Measurements from ENCODE around the gene ENTR1.

ENTR1 gene

DNA sequence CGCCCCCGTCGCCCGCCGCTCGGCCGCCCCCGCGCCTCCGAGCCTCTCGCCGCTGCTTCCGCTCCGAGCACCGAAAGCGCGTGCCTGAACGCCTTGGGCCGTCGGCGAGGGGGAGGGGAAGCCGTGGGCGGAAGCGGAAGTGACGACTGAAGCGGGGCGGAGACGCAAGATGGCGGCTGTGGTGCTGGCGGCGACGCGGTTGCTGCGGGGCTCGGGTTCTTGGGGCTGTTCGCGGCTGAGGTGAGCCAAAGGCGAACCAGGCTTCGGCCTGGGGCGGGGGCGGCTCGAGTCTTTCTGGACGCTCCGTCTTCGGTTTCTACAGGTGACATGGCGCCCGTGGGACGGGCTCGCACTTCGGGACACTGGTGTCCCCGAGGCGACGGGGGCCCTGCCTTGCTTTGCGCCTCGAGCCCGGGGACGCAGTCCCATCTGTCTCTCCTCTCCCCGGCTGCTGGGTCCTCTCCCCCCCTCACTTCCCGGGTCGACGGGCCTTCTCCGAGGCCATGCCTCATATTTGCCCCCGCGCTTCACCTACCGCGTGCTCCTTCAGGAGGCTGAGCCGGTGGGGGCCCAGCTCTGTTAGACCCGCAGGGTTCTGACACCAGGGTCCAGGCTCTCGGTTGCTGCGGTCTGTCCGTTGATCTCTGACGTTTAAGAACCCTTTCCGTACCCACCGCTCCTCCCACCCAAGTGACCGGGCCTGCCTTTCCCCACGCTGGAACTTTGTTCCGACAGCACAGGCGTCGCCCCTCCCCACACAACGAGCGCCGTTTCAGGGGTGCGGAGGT lies at the start of gene ENTR1, which contains the start of gene PMPCA (continued):
- TF ChIP-seq, protein P1, sequence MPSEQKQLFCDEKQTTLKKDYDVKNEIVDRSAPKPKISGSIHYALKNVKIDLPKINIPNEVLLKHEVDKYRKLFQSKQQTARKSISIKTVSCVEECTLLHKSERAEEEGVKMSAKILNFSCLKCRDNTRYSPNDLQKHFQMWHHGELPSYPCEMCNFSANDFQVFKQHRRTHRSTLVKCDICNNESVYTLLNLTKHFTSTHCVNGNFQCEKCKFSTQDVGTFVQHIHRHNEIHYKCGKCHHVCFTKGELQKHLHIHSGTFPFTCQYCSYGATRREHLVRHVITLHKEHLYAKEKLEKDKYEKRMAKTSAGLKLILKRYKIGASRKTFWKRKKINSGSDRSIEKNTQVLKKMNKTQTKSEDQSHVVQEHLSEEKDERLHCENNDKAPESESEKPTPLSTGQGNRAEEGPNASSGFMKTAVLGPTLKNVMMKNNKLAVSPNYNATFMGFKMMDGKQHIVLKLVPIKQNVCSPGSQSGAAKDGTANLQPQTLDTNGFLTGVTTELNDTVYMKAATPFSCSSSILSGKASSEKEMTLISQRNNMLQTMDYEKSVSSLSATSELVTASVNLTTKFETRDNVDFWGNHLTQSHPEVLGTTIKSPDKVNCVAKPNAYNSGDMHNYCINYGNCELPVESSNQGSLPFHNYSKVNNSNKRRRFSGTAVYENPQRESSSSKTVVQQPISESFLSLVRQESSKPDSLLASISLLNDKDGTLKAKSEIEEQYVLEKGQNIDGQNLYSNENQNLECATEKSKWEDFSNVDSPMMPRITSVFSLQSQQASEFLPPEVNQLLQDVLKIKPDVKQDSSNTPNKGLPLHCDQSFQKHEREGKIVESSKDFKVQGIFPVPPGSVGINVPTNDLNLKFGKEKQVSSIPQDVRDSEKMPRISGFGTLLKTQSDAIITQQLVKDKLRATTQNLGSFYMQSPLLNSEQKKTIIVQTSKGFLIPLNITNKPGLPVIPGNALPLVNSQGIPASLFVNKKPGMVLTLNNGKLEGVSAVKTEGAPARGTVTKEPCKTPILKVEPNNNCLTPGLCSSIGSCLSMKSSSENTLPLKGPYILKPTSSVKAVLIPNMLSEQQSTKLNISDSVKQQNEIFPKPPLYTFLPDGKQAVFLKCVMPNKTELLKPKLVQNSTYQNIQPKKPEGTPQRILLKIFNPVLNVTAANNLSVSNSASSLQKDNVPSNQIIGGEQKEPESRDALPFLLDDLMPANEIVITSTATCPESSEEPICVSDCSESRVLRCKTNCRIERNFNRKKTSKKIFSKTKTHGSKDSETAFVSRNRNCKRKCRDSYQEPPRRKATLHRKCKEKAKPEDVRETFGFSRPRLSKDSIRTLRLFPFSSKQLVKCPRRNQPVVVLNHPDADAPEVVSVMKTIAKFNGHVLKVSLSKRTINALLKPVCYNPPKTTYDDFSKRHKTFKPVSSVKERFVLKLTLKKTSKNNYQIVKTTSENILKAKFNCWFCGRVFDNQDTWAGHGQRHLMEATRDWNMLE (tag by site-specific recombination; conservative IDR thresholded peaks at IDR 0.05; ENCODE audit: low read depth): no peak; the same call in 1 of the 2 replicates
- TF ChIP-seq, protein P2, sequence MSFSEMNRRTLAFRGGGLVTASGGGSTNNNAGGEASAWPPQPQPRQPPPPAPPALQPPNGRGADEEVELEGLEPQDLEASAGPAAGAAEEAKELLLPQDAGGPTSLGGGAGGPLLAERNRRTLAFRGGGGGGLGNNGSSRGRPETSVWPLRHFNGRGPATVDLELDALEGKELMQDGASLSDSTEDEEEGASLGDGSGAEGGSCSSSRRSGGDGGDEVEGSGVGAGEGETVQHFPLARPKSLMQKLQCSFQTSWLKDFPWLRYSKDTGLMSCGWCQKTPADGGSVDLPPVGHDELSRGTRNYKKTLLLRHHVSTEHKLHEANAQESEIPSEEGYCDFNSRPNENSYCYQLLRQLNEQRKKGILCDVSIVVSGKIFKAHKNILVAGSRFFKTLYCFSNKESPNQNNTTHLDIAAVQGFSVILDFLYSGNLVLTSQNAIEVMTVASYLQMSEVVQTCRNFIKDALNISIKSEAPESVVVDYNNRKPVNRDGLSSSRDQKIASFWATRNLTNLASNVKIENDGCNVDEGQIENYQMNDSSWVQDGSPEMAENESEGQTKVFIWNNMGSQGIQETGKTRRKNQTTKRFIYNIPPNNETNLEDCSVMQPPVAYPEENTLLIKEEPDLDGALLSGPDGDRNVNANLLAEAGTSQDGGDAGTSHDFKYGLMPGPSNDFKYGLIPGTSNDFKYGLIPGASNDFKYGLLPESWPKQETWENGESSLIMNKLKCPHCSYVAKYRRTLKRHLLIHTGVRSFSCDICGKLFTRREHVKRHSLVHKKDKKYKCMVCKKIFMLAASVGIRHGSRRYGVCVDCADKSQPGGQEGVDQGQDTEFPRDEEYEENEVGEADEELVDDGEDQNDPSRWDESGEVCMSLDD (tag by site-specific recombination; IDR thresholded peaks at IDR 0.05): peak; percentile 53; the same call in 1 of the 2 replicates
- TF ChIP-seq ZBTB8A (tag by site-specific recombination; IDR thresholded peaks at IDR 0.05): peak; percentile 43; the same call in 1 of the 2 replicates
- no peak for TF ChIP-seq OSR2 (tag by site-specific recombination; IDR thresholded peaks at IDR 0.05)
- no peak for TF ChIP-seq OVOL3 (tag by site-specific recombination; IDR thresholded peaks at IDR 0.05)
- no peak for TF ChIP-seq ZNF214 (tag by site-specific recombination; IDR thresholded peaks at IDR 0.05; ENCODE audit: borderline replicate concordance)
- peak; percentile 70; the same call in 1 of the 2 replicates for TF ChIP-seq ZNF843 (tag by site-specific recombination; IDR thresholded peaks at IDR 0.05)
- TF ChIP-seq KLF10 (tag by site-specific recombination; IDR thresholded peaks at IDR 0.05): no peak
- no peak for TF ChIP-seq ZNF350 (tag by site-specific recombination; IDR thresholded peaks at IDR 0.05)
- TF ChIP-seq, protein P3, sequence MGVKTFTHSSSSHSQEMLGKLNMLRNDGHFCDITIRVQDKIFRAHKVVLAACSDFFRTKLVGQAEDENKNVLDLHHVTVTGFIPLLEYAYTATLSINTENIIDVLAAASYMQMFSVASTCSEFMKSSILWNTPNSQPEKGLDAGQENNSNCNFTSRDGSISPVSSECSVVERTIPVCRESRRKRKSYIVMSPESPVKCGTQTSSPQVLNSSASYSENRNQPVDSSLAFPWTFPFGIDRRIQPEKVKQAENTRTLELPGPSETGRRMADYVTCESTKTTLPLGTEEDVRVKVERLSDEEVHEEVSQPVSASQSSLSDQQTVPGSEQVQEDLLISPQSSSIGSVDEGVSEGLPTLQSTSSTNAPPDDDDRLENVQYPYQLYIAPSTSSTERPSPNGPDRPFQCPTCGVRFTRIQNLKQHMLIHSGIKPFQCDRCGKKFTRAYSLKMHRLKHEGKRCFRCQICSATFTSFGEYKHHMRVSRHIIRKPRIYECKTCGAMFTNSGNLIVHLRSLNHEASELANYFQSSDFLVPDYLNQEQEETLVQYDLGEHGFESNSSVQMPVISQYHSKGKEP (tag by site-specific recombination; IDR thresholded peaks at IDR 0.05): no peak
- no peak for TF ChIP-seq ZNF549 (tag by site-specific recombination; IDR thresholded peaks at IDR 0.05)
- TF ChIP-seq KLF9 (tag by site-specific recombination; IDR thresholded peaks at IDR 0.05; ENCODE audit: low read depth): peak; percentile 72; the same call in 1 of the 2 replicates
- peak; percentile 43; the same call in 1 of the 2 replicates for TF ChIP-seq ZNF501 (tag by site-specific recombination; IDR thresholded peaks at IDR 0.05)
- no peak for TF ChIP-seq TRIM28 (IDR thresholded peaks at IDR 0.05; ENCODE audit: borderline replicate concordance, low read length)
- TF ChIP-seq GLI4 (tag by site-specific recombination; IDR thresholded peaks at IDR 0.05): peak; percentile 41; the same call in 1 of the 2 replicates
- peak; percentile 66 for TF ChIP-seq ZBTB17 (tag by site-specific recombination; IDR thresholded peaks at IDR 0.05)
- TF ChIP-seq, protein P4, sequence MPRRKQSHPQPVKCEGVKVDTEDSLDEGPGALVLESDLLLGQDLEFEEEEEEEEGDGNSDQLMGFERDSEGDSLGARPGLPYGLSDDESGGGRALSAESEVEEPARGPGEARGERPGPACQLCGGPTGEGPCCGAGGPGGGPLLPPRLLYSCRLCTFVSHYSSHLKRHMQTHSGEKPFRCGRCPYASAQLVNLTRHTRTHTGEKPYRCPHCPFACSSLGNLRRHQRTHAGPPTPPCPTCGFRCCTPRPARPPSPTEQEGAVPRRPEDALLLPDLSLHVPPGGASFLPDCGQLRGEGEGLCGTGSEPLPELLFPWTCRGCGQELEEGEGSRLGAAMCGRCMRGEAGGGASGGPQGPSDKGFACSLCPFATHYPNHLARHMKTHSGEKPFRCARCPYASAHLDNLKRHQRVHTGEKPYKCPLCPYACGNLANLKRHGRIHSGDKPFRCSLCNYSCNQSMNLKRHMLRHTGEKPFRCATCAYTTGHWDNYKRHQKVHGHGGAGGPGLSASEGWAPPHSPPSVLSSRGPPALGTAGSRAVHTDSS (tag by site-specific recombination; IDR thresholded peaks at IDR 0.05): no peak
- TF ChIP-seq, protein P5, sequence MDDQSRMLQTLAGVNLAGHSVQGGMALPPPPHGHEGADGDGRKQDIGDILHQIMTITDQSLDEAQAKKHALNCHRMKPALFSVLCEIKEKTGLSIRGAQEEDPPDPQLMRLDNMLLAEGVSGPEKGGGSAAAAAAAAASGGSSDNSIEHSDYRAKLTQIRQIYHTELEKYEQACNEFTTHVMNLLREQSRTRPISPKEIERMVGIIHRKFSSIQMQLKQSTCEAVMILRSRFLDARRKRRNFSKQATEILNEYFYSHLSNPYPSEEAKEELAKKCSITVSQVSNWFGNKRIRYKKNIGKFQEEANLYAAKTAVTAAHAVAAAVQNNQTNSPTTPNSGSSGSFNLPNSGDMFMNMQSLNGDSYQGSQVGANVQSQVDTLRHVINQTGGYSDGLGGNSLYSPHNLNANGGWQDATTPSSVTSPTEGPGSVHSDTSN (CRISPR knock-in tag; IDR thresholded peaks at IDR 0.05): peak; percentile 88; the same call in 1 of the 2 replicates
- TF ChIP-seq, protein P6, sequence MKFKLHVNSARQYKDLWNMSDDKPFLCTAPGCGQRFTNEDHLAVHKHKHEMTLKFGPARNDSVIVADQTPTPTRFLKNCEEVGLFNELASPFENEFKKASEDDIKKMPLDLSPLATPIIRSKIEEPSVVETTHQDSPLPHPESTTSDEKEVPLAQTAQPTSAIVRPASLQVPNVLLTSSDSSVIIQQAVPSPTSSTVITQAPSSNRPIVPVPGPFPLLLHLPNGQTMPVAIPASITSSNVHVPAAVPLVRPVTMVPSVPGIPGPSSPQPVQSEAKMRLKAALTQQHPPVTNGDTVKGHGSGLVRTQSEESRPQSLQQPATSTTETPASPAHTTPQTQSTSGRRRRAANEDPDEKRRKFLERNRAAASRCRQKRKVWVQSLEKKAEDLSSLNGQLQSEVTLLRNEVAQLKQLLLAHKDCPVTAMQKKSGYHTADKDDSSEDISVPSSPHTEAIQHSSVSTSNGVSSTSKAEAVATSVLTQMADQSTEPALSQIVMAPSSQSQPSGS (tag by site-specific recombination; IDR thresholded peaks at IDR 0.05; ENCODE audit: low read depth): no peak
- TF ChIP-seq ZNF830 (tag by site-specific recombination; IDR thresholded peaks at IDR 0.05; ENCODE audit: low read depth): no peak
- no peak for TF ChIP-seq ZNF585B (tag by site-specific recombination; IDR thresholded peaks at IDR 0.05)
- no peak for TF ChIP-seq ZNF302 (tag by site-specific recombination; IDR thresholded peaks at IDR 0.05; ENCODE audit: low read depth)
- peak; percentile 80; the same call in 1 of the 2 replicates for TF ChIP-seq KLF7 (tag by site-specific recombination; IDR thresholded peaks at IDR 0.05; ENCODE audit: borderline replicate concordance)
- no peak for TF ChIP-seq ZNF658 (tag by site-specific recombination; IDR thresholded peaks at IDR 0.05)
- 0 out of 2 replicates have a peak, but pooled peaks have one; percentile 27 for TF ChIP-seq ZNF391 (tag by site-specific recombination; IDR thresholded peaks at IDR 0.05; ENCODE audit: borderline replicate concordance, low read depth)

Measured in HEK293 (cell line).